Prostate gland (tissue), 2 donors: ENCODE results near the gene SLIT3. TPM values are rescaled to one million over a fixed set of nuclear protein-coding genes. Genes with fewer than 3 reads are reported as not detected.

Source experiments
- DNase-seq: peaks from one replicate; pipeline ENCODE4 v3.0.0-alpha.2; 2019; ENCODE audit warnings: low spot score
- H3K27ac ChIP-seq, 2 donors: fragments of 200-600 bp; sonication (generic); 2 replicates each; pipeline ENCODE4 v1.5.1; 2017 to 2019
- H3K27me3 ChIP-seq: fragments of 200-600 bp; sonication (generic); replicated peaks from 2 replicates; pipeline ENCODE4 v1.5.1; 2019; ENCODE audit not compliant: insufficient read depth
- H3K36me3 ChIP-seq, 2 donors: fragments of 200-600 bp; sonication (generic); 1 replicate in 1 of 2; 2 replicates in 1 of 2; pipeline versions ENCODE4 v1.5.1 to v1.8.1; 2017 to 2019
- H3K4me1 ChIP-seq: fragments of 200-600 bp; sonication (generic); replicated peaks from 2 replicates; pipeline ENCODE4 v1.5.1; 2019
- H3K4me3 ChIP-seq, 2 donors: fragments of 200-600 bp; sonication (generic); 2 replicates each; pipeline ENCODE4 v1.5.1; 2017 to 2019
- H3K9me3 ChIP-seq: fragments of 200-600 bp; sonication (generic); 2 replicates; pipeline ENCODE4 v1.5.1; 2017
- POLR2A ChIP-seq: fragments of 450-650 bp; IDR thresholded peaks from one replicate; pipeline ENCODE4 v1.6.1; 2016; ENCODE audit warnings: antibody characterized with exemption, mild to moderate bottlenecking
- POLR2AphosphoS5 ChIP-seq: sonication (generic); formaldehyde crosslinking; IDR thresholded peaks from one replicate; pipeline ENCODE4 v1.6.1; 2017; ENCODE audit warnings: antibody characterized with exemption
- WGBS: methylation state at CpG from one replicate; pipeline ENCODE4 v1.1.5; 2018; 5-methylcytosine and 5-hydroxymethylcytosine counted together
- intact Hi-C: fragments of 100-400 bp; cut with DNase I; formaldehyde crosslinking; loops from one replicate; pipeline ENCODE4 v1.14.2; 2022
- total RNA-seq, 2 donors: library from RNA; depleted of rRNA; stranded (reverse); fragments of >200 nt; gene quantifications; one replicate each; pipeline ENCODE4 v1.1.0, GENCODE V29; 2016
- TF ChIP-seq, protein P1 (sequence below), 4 experiments: fragments of 200-600 bp in 2 of 4; fragments of 450-650 bp in 2 of 4; sonication (generic) in 2 of 4; IDR thresholded peaks; 1 replicate in 3 of 4; 2 replicates in 1 of 4; pipeline ENCODE4 v1.5.1; 2016 to 2019; ENCODE audit warnings: antibody characterized with exemption in 4 of 4, mild to moderate bottlenecking in 2 of 4, moderate library complexity in 2 of 4

The SLIT3 gene
- total RNA-seq, 2 donors from 2014 or later = 8.3 TPM

GRCh38 chr5:168916266-168916665 is 384.7 kb downstream of the SLIT3 start:
- H3K4me1 ChIP-seq = no peaks in the 10 kb centered on the region
- H3K36me3 ChIP-seq = no peaks in the 10 kb centered on the region
- intact Hi-C loops = no loop called here
- WGBS = 54% methylated on average over 5 of the region's 5 CpGs
- no peak overlapping the region for H3K27ac ChIP-seq
- no peak overlapping the region for H3K4me3 ChIP-seq
- TF ChIP-seq POLR2A (no peak), POLR2AphosphoS5 (no peak)
- TF ChIP-seq, protein P1, sequence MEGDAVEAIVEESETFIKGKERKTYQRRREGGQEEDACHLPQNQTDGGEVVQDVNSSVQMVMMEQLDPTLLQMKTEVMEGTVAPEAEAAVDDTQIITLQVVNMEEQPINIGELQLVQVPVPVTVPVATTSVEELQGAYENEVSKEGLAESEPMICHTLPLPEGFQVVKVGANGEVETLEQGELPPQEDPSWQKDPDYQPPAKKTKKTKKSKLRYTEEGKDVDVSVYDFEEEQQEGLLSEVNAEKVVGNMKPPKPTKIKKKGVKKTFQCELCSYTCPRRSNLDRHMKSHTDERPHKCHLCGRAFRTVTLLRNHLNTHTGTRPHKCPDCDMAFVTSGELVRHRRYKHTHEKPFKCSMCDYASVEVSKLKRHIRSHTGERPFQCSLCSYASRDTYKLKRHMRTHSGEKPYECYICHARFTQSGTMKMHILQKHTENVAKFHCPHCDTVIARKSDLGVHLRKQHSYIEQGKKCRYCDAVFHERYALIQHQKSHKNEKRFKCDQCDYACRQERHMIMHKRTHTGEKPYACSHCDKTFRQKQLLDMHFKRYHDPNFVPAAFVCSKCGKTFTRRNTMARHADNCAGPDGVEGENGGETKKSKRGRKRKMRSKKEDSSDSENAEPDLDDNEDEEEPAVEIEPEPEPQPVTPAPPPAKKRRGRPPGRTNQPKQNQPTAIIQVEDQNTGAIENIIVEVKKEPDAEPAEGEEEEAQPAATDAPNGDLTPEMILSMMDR (IDR thresholded peaks at IDR 0.05) = no peak
- H3K27me3 ChIP-seq = no peaks in the 10 kb centered on the region
- no peaks in the 10 kb centered on the region for H3K9me3 ChIP-seq
- DNase-seq = no peak

GRCh38 chr5:168914491-168914890 is 386.4 kb downstream of the SLIT3 start:
- DNase-seq = no peak
- H3K27me3 ChIP-seq = no peaks in the 10 kb centered on the region
- H3K36me3 ChIP-seq = no peaks in the 10 kb centered on the region
- WGBS = 84% methylated on average over 5 of the region's 5 CpGs
- intact Hi-C loops = no loop called here
- H3K27ac ChIP-seq = no peak overlapping the region
- no peak overlapping the region for H3K4me3 ChIP-seq
- TF ChIP-seq POLR2AphosphoS5 (no peak), POLR2A (no peak)
- TF ChIP-seq, protein P1 (IDR thresholded peaks at IDR 0.05) = no peak
- H3K4me1 ChIP-seq = no peaks in the 10 kb centered on the region
- H3K9me3 ChIP-seq = no peaks in the 10 kb centered on the region

- Histone ChIP-seq H3K9me3 (no peaks in the 10 kb centered on the region), H3K4me3 (no peak overlapping the region), H3K4me1 (no peaks in the 10 kb centered on the region), H3K27me3 (no peaks in the 10 kb centered on the region), H3K27ac (no peak overlapping the region), H3K36me3 (no peaks in the 10 kb centered on the region)
- 83% methylated on average over 6 of the region's 6 CpGs for WGBS
- TF ChIP-seq POLR2A (no peak), POLR2AphosphoS5 (no peak)
- TF ChIP-seq, protein P1 (IDR thresholded peaks at IDR 0.05) = no peak
- intact Hi-C loops = no loop called here
- DNase-seq = no peak
These were observed 390.1 kb downstream of the SLIT3 start for GRCh38 chr5:168910874-168911273.

- Histone ChIP-seq H3K9me3 (no peaks in the 10 kb centered on the region), H3K4me3 (no peak overlapping the region), H3K27me3 (no peaks in the 10 kb centered on the region), H3K27ac (no peak overlapping the region), H3K4me1 (no peaks in the 10 kb centered on the region), H3K36me3 (no peaks in the 10 kb centered on the region)
- WGBS = 60% methylated on average over 9 of the region's 9 CpGs
- no peak for DNase-seq
- intact Hi-C loops = no loop called here
- TF ChIP-seq POLR2A (no peak), POLR2AphosphoS5 (no peak)
- TF ChIP-seq, protein P1 (IDR thresholded peaks at IDR 0.05) = no peak
These were observed 392.7 kb downstream of the SLIT3 start for GRCh38 chr5:168908207-168908606.

- Histone ChIP-seq H3K4me1 (no peaks in the 10 kb centered on the region), H3K36me3 (no peaks in the 10 kb centered on the region), H3K27ac (no peak overlapping the region), H3K27me3 (no peaks in the 10 kb centered on the region), H3K9me3 (no peaks in the 10 kb centered on the region), H3K4me3 (no peak overlapping the region)
- DNase-seq = no peak
- 94% methylated on average over 2 of the region's 2 CpGs for whole genome bisulfite sequencing
- TF ChIP-seq, protein P1 (IDR thresholded peaks at IDR 0.05) = no peak
- intact Hi-C loops = no loop called here
These were observed 397.9 kb downstream of the SLIT3 start for GRCh38 chr5:168903061-168903460.
